Measurements from ENCODE around the gene REG1A.

REG1A gene

GRCh38 chr2:79125721-79125985 is 5.4 kb downstream of the REG1A start:
- no peak for DNase-seq

GRCh38 chr2:79128406-79128805 is 8.1 kb downstream of the REG1A start:
- DNase-seq = no peak

GRCh38 chr2:79129260-79129659 is 9.0 kb downstream of the REG1A start:
- no peak for DNase-seq

- DNase-seq = no peak
Measured at GRCh38 chr2:79129804-79130203, 9.5 kb downstream of the REG1A start.

GRCh38 chr2:79131687-79132086 is 11.4 kb downstream of the REG1A start:
- DNase-seq = no peak

- DNase-seq = no peak
Measured at GRCh38 chr2:79138385-79138784, 18.1 kb downstream of the REG1A start.

GRCh38 chr2:79139423-79139822 is 19.1 kb downstream of the REG1A start:
- DNase-seq = no peak

- no peak for DNase-seq
Measured at GRCh38 chr2:79155826-79156476, 35.7 kb downstream of the REG1A start.

GRCh38 chr2:79159030-79159429 is 38.7 kb downstream of the REG1A start:
- DNase-seq = no peak

- DNase-seq = no peak
Measured at GRCh38 chr2:79159653-79160052, 39.4 kb downstream of the REG1A start, which contains the start of gene REG3A. Gene REG3A (minus strand): TSS chr2:79159753. CDS start chr2:79159405, 348 bp downstream.

GRCh38 chr2:79162132-79162531 is 41.8 kb downstream of the REG1A start:
- no peak for DNase-seq

GRCh38 chr2:79162801-79163200 is 42.5 kb downstream of the REG1A start:
- no peak for DNase-seq

GRCh38 chr2:79171348-79171958 is 51.2 kb downstream of the REG1A start:
- DNase-seq = no peak
